GM18505 (cell line): ENCODE data around the gene ARRB2.

Experiments used
- ATAC-seq: cut with Tn5 transposase; IDR thresholded peaks from one replicate; pipeline ENCODE4 v1.9.1; 2021; ENCODE audit not compliant: unreplicated experiment
- POLR2A ChIP-seq: IDR thresholded peaks from 4 replicates; pipeline ENCODE4 v1.6.1; 2011; ENCODE audit warnings: borderline replicate concordance; ENCODE audit not compliant: insufficient read depth, insufficient read length; ENCODE audit errors: extremely low read depth

ARRB2 gene

GRCh38 chr17:4742629-4743028 lies 32.2 kb downstream of the ARRB2 start:
- no peak for ATAC-seq
- no peak for TF ChIP-seq POLR2A

GRCh38 chr17:4743216-4743615 lies 32.8 kb downstream of the ARRB2 start:
- TF ChIP-seq POLR2A: no peak
- ATAC-seq: no peak

GRCh38 chr17:4743898-4744297 lies 33.5 kb downstream of the ARRB2 start:
- no peak for TF ChIP-seq POLR2A
- ATAC-seq: no peak

DNA sequence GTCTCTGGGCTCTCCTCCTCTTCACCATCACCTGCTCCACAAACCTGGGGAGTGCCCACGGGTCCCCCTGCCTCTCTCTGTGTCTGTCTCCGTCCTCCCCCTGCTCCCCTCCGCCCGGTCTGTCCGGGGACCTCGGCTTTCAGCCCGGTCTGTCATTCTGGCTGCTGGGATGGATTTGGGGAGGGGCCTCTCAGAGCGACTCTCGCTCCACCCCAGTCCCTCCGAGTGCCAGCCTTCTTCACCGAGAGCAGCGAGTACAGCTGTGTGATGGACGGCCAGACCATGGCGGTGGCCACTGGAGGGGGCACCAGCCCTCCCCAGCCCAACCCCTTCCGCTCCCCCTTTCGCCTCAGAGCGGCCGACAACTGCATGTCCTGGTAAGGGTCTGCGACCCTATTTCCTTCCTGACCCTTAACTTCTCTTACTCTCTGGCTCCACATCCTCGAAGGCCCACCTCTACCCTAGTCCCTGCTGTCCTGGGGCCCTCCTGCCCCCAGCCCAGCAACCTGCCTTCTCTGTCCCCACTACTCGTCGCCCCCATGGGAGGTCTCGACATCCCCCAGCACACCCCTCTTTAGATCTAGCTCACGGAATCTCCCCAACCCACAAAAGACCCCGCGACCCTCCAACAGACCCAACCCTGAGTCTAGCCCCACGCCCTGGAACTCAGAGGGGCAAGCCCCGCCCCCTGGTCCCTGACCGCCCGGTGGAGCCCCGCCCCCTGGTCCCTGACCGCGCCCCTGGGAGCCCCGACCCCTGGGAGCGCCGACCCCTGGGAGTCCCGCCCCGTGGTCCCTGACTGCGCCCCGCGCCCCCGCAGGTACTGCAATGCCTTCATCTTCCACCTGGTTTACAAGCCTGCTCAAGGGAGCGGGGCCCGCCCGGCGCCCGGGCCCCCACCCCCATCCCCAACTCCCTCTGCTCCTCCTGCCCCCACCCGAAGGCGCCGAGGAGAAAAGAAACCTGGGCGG lies 34.9 kb downstream of the ARRB2 start:
- no peak for ATAC-seq
- TF ChIP-seq POLR2A: no peak

DNA sequence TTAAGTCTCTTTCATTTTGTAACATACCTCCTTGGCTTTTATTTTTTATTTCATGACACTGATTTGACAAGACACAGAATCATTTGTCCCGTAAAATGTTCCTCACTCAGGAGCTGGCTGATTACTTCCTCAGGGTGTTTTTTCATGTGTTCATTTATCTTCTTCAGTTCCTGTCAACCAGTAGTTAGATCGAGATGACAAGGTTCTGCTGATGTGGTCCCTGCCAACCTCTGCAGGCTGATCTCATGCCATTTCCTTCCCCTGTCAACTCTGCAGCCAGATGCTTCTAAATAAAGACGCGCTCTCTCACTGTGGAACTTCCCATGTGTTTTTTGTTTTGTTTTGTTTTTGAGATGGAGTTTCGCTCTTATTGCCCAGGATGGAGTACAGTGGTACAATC lies 37.4 kb downstream of the ARRB2 start:
- no peak for ATAC-seq

GRCh38 chr17:4748686-4749085 lies 38.3 kb downstream of the ARRB2 start:
- no peak for TF ChIP-seq POLR2A
- ATAC-seq: no peak

More for the DNA sequence above, 37.4 kb downstream of the ARRB2 start:
- TF ChIP-seq POLR2A: no peak

DNA sequence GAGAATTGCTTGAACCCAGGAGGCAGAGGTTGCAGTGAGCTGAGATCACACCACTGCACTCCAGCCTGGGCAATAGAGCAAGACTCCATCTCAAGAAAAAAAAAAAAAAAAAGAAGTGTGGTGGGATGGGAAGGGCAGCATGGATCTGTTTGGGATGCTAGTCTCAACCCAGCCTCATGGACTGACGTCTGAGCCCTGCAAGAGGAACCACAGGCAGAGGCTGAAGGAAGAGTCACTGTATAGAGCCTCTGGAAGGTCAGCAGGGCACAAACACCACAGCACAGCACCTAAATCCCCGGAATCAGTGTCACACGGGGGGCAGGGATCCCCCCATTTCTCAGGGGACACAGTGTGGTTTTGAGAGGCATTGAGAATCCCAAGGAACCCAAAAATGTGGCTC lies 40.2 kb downstream of the ARRB2 start:
- no peak for TF ChIP-seq POLR2A
- ATAC-seq: no peak

GRCh38 chr17:4751932-4752331 lies 41.5 kb downstream of the ARRB2 start:
- no peak for ATAC-seq
- no peak for TF ChIP-seq POLR2A

GRCh38 chr17:4753392-4753791 lies 43.0 kb downstream of the ARRB2 start:
- ATAC-seq: no peak
- TF ChIP-seq POLR2A: no peak

GRCh38 chr17:4759776-4760236 lies 49.4 kb downstream of the ARRB2 start:
- no peak for ATAC-seq

DNA sequence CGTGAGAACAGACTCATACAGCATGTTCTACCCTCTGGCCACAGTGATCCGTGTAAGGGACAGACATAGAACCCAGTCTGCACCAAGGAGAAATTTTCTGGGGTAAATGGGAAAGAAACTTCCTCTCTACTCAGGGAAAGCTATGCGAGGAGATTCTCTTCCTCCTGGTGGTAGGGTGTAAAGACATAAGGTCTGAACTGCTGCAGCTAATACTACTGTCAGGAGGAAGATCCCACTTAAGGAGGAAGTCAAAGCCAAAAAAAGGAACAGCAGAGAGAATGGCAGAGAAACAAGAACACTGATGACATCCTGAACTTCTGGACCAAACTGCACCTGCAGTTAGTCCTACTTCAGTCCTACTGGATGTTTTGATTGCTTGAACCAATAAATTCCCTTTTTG lies 54.2 kb downstream of the ARRB2 start:
- TF ChIP-seq POLR2A: no peak
- ATAC-seq: no peak

More at GRCh38 chr17:4759776-4760236, 49.4 kb downstream of the ARRB2 start:
- TF ChIP-seq POLR2A: no peak

- TF ChIP-seq POLR2A: no peak
- no peak for ATAC-seq
Measured at GRCh38 chr17:4766201-4766600, 55.8 kb downstream of the ARRB2 start.

- ATAC-seq: no peak
- no peak for TF ChIP-seq POLR2A
Measured at GRCh38 chr17:4766723-4767122, 56.3 kb downstream of the ARRB2 start.

GRCh38 chr17:4768298-4768697 lies 57.9 kb downstream of the ARRB2 start:
- ATAC-seq: no peak
- TF ChIP-seq POLR2A: no peak
